CD4-positive, CD25-positive, alpha-beta regulatory T cell (primary cell): ENCODE results near the gene ZG16B. TPM values are rescaled to one million over a fixed set of nuclear protein-coding genes. Genes with fewer than 3 reads are reported as not detected.

Experiments
- ATAC-seq, 2 donors: fragments of 150-1000 bp; cut with Tn5 transposase; one replicate each; pipeline ENCODE4 v1.10.0; 2021; ENCODE audit warnings: low read depth in 2 of 2, moderate number of reproducible peaks in 2 of 2, moderate library complexity in 1 of 2
- DNase-seq, 3 donors: peaks; one replicate each; pipeline versions ENCODE4 v3.0.0 to v3.0.0-alpha.2; 2012 to 2022; ENCODE audit warnings: mixed read lengths in 1 of 3
- H3K27ac ChIP-seq: one replicate; pipeline ENCODE4 v1.7.0; 2013; ENCODE audit warnings: mild to moderate bottlenecking, low read length; ENCODE audit not compliant: insufficient read depth, poor library complexity, severe bottlenecking
- H3K27me3 ChIP-seq: one replicate; pipeline ENCODE4 v1.7.0; 2013; ENCODE audit warnings: low read length; ENCODE audit not compliant: control insufficient read depth, insufficient read depth
- H3K36me3 ChIP-seq: one replicate; pipeline ENCODE4 v1.7.0; 2013; ENCODE audit warnings: mild to moderate bottlenecking, low read length, moderate library complexity; ENCODE audit not compliant: control insufficient read depth, insufficient read depth
- H3K4me1 ChIP-seq: 2 replicates; pipeline ENCODE4 v1.7.0; 2013; ENCODE audit warnings: mild to moderate bottlenecking, low read length; ENCODE audit not compliant: insufficient read depth, control insufficient read depth, poor library complexity, severe bottlenecking
- H3K4me3 ChIP-seq: one replicate; pipeline ENCODE4 v1.7.0; 2013; ENCODE audit warnings: low read depth, mild to moderate bottlenecking, low read length, moderate library complexity
- H3K9me3 ChIP-seq, 2 experiments: 1 replicate in 1 of 2; 2 replicates in 1 of 2; pipeline ENCODE4 v1.7.0; 2013; ENCODE audit warnings: low read length in 2 of 2, mild to moderate bottlenecking in 1 of 2, moderate library complexity in 1 of 2; ENCODE audit not compliant: control insufficient read depth in 2 of 2
- H3K27ac Mint-ChIP-seq, 3 donors: one replicate each; pipeline ENCODE4 v1.8.0; 2020 to 2022; ENCODE audit warnings: mild to moderate bottlenecking in 3 of 3, mixed read lengths in 3 of 3, moderate library complexity in 2 of 3
- H3K27me3 Mint-ChIP-seq: one replicate; pipeline ENCODE4 v1.8.0; 2022; ENCODE audit warnings: mild to moderate bottlenecking, mixed read lengths
- H3K36me3 Mint-ChIP-seq: one replicate; pipeline ENCODE4 v1.8.0; 2020; ENCODE audit warnings: mixed read lengths
- H3K4me1 Mint-ChIP-seq, 4 donors: one replicate each; pipeline ENCODE4 v1.8.0; 2020 to 2022; ENCODE audit warnings: mixed read lengths in 4 of 4, mild to moderate bottlenecking in 1 of 4
- H3K4me3 Mint-ChIP-seq, 4 donors: one replicate each; pipeline ENCODE4 v1.8.0; 2020 to 2022; ENCODE audit warnings: mild to moderate bottlenecking in 4 of 4, mixed read lengths in 4 of 4, moderate library complexity in 3 of 4
- H3K9me3 Mint-ChIP-seq, 7 donors: one replicate each; pipeline ENCODE4 v1.8.0; 2020 to 2022; ENCODE audit warnings: mixed read lengths in 7 of 7, mild to moderate bottlenecking in 3 of 7, moderate library complexity in 2 of 7
- polyA plus RNA-seq, 4 donors: library from polyadenylated mRNA; unstranded; fragments of 300-500 nt; fragmentation: Illumina TruSeq; gene quantifications; one replicate each; pipeline ENCODE4 v1.2.3, GENCODE V29; 2021
- total RNA-seq: library from RNA; stranded (reverse); gene quantifications from one replicate; pipeline ENCODE4 v1.2.3, GENCODE V29; 2022

ZG16B gene
- total and polyA plus RNA-seq, 5 donors from 2014 or later, result 0.60 to 2.4 (median 1.4) TPM; not detected in 1

DNA sequence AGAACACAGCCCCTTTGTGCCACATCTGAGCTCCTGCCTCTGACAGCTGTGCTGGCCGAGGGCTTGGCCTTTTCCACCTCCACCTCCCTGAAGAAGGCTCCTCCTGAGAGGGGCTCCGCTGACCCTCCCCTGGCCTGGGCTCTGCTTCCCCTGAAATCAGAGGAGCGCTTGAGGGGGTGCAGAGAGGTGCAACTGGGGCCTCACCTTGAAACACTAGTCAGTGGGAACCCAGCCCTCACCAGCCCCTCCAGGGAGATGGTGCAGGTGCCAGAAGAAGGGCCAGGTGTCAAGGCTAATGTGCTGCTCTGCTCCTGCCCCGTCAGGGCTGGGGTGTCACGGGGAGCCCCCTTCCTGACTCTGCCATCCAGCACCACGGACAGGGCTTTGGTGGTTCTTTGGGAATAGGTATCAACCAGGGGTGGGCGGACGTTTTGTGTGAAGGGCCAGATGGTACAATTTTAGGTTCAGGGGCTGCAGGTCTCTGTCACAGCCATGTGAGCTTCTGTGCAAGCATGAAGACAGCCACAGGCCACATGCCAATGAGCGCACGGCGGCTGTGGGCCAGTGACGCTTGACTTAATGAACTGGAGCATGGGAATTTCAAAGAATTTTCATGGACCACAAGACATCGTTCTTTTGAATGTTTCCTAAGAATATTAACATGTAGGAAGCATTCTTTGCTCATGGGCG, 2.1 kb upstream of the ZG16B start:
- peaks cover 4% of the 10 kb centered on the region for H3K27me3 Mint-ChIP-seq
- H3K4me3 ChIP-seq, result no peak overlapping the region
- H3K4me1 Mint-ChIP-seq, result no peaks in the 10 kb centered on the region
- ATAC-seq (no peak), DNase-seq (no peak)
- H3K36me3 Mint-ChIP-seq, result no peaks in the 10 kb centered on the region
- H3K27ac Mint-ChIP-seq, result peak overlapping the region in 1 of 3 donors; percentile 23
- H3K27ac ChIP-seq, result no peak overlapping the region
- no peaks in the 10 kb centered on the region for H3K4me1 ChIP-seq
- peaks cover 0 to 1% (median 0%) of the 10 kb centered on the region in 7 donors for H3K9me3 Mint-ChIP-seq
- no peaks in the 10 kb centered on the region for H3K9me3 ChIP-seq
- H3K27me3 ChIP-seq, result no peaks in the 10 kb centered on the region
- no peaks in the 10 kb centered on the region for H3K36me3 ChIP-seq
- H3K4me3 Mint-ChIP-seq, result no peak overlapping the region

DNA sequence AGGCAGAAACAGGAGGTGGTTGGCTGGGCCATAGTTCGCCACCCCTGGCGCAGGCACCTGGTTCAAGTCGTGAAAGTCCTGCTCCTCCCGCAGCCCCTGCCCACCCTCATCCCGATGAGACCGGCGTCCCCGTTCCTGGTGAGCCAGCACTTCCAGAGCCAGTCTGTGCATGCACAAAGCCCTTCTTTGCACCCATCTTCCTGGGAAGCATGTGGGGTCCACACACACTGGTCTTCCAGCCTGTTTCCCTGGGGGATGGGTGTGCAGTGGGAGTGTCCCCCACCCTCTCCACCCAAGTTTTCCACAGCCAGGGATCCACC, 1.6 kb upstream of the ZG16B start:
- Histone ChIP-seq H3K9me3 (no peaks in the 10 kb centered on the region), H3K4me3 (no peak overlapping the region), H3K27ac (no peak overlapping the region), H3K36me3 (no peaks in the 10 kb centered on the region), H3K27me3 (no peaks in the 10 kb centered on the region), H3K4me1 (no peaks in the 10 kb centered on the region)
- Mint-ChIP-seq H3K9me3 (peaks cover 0 to 1% (median 0%) of the 10 kb centered on the region in 7 donors), H3K4me3 (no peak overlapping the region), H3K27me3 (peaks cover 4% of the 10 kb centered on the region), H3K27ac (no peak overlapping the region), H3K36me3 (no peaks in the 10 kb centered on the region), H3K4me1 (no peaks in the 10 kb centered on the region)
- no peak for ATAC-seq
- DNase-seq, result no peak

GRCh38 chr16:2828876-2829430, 1.1 kb upstream of the ZG16B start:
- no peak for DNase-seq
- no peaks in the 10 kb centered on the region for H3K4me1 ChIP-seq
- ATAC-seq, result no peak
- Mint-ChIP-seq H3K4me3 (no peak overlapping the region), H3K4me1 (no peaks in the 10 kb centered on the region), H3K9me3 (peaks cover 0 to 1% (median 0%) of the 10 kb centered on the region in 7 donors), H3K27me3 (peaks cover 4% of the 10 kb centered on the region), H3K27ac (no peak overlapping the region), H3K36me3 (no peaks in the 10 kb centered on the region)
- no peaks in the 10 kb centered on the region for H3K9me3 ChIP-seq
- no peaks in the 10 kb centered on the region for H3K27me3 ChIP-seq
- H3K4me3 ChIP-seq, result no peak overlapping the region
- H3K27ac ChIP-seq, result no peak overlapping the region
- no peaks in the 10 kb centered on the region for H3K36me3 ChIP-seq

- H3K27ac ChIP-seq, result no peak overlapping the region
- ATAC-seq (no peak), DNase-seq (no peak)
- Mint-ChIP-seq H3K27me3 (peaks cover 4% of the 10 kb centered on the region), H3K4me3 (no peak overlapping the region), H3K4me1 (no peaks in the 10 kb centered on the region), H3K9me3 (peaks cover 0 to 1% (median 0%) of the 10 kb centered on the region in 7 donors), H3K27ac (no peak overlapping the region), H3K36me3 (no peaks in the 10 kb centered on the region)
- no peaks in the 10 kb centered on the region for H3K36me3 ChIP-seq
- H3K9me3 ChIP-seq, result no peaks in the 10 kb centered on the region
- no peaks in the 10 kb centered on the region for H3K4me1 ChIP-seq
- no peak overlapping the region for H3K4me3 ChIP-seq
- no peaks in the 10 kb centered on the region for H3K27me3 ChIP-seq
These were observed 222 bp downstream of the ZG16B start for GRCh38 chr16:2830355-2830695.

GRCh38 chr16:2831203-2831602, 1.1 kb downstream of the ZG16B start:
- no peak for DNase-seq
- Histone ChIP-seq H3K4me1 (no peaks in the 10 kb centered on the region), H3K27ac (no peak overlapping the region), H3K36me3 (no peaks in the 10 kb centered on the region), H3K9me3 (no peaks in the 10 kb centered on the region), H3K4me3 (no peak overlapping the region), H3K27me3 (no peaks in the 10 kb centered on the region)
- H3K36me3 Mint-ChIP-seq, result no peaks in the 10 kb centered on the region
- H3K27ac Mint-ChIP-seq, result no peak overlapping the region
- H3K4me3 Mint-ChIP-seq, result no peak overlapping the region
- H3K9me3 Mint-ChIP-seq, result peaks cover 0 to 3% (median 0%) of the 10 kb centered on the region in 7 donors
- no peak for ATAC-seq
- no peaks in the 10 kb centered on the region for H3K4me1 Mint-ChIP-seq
- peaks cover 4% of the 10 kb centered on the region for H3K27me3 Mint-ChIP-seq

DNA sequence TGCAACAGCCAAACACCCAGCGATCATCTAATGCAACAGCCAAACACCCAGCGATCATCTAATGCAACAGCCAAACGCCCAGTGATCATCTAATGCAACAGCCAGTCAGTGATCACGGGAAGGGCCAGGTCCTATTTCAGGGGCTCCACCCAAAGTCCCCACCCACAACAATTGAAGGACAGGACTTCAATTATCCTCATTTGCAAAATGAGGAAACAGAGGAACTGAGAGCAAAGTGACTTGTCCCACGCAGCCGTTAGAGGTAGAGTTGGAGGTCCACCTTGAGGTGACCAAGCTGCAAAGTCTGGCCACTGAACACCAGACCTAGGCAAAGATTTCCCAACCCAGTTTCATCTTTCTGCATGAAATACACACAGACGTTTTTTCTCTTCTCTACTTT, 3.7 kb downstream of the ZG16B start:
- Histone ChIP-seq H3K4me3 (no peak overlapping the region), H3K27ac (no peak overlapping the region), H3K36me3 (no peaks in the 10 kb centered on the region), H3K4me1 (no peaks in the 10 kb centered on the region), H3K9me3 (no peaks in the 10 kb centered on the region), H3K27me3 (no peaks in the 10 kb centered on the region)
- Mint-ChIP-seq H3K27ac (no peak overlapping the region), H3K27me3 (peaks cover 14% of the 10 kb centered on the region), H3K36me3 (no peaks in the 10 kb centered on the region), H3K9me3 (peaks cover 0 to 3% (median 0%) of the 10 kb centered on the region in 7 donors), H3K4me3 (no peak overlapping the region), H3K4me1 (peaks cover 0 to 12% (median 6%) of the 10 kb centered on the region in 4 donors)
- DNase-seq (no peak), ATAC-seq (no peak)

- Histone ChIP-seq H3K36me3 (no peaks in the 10 kb centered on the region), H3K27ac (no peak overlapping the region), H3K4me1 (peaks cover 2% of the 10 kb centered on the region), H3K27me3 (no peaks in the 10 kb centered on the region), H3K4me3 (no peak overlapping the region), H3K9me3 (no peaks in the 10 kb centered on the region)
- Mint-ChIP-seq H3K27ac (peak overlapping the region in 1 of 3 donors; percentile 44), H3K9me3 (peaks cover 0 to 3% (median 0%) of the 10 kb centered on the region in 7 donors), H3K36me3 (no peaks in the 10 kb centered on the region), H3K27me3 (peaks cover 14% of the 10 kb centered on the region), H3K4me3 (no peak overlapping the region), H3K4me1 (peaks cover 0 to 17% (median 8%) of the 10 kb centered on the region in 4 donors)
- ATAC-seq (no peak), DNase-seq (no peak)
These were observed 4.9 kb downstream of the ZG16B start for GRCh38 chr16:2834968-2835367.
